Fibroblast of skin of left biceps (primary cell): ENCODE data around the gene GAA.
"Not testable (repeated sequence)": the region's sequence is repeated elsewhere in the genome, so short reads cannot be mapped to it uniquely, and the experiment has no call there.

Source experiments
- DNase-seq, 2 experiments: peaks; one replicate each; pipeline ENCODE4 v3.0.0-alpha.2; 2013; ENCODE audit warnings: low read depth in 2 of 2

Gene GAA

GRCh38 chr17:80145076-80146075, 44.0 kb downstream of the GAA start:
- no peak for DNase-seq

GRCh38 chr17:80146121-80147034, 45.0 kb downstream of the GAA start:
- DNase-seq = no peak

- DNase-seq = peak; percentile 96 to 97
These were observed 45.8 kb downstream of the GAA start, which contains the start of gene EIF4A3 for GRCh38 chr17:80147035-80147822. Gene EIF4A3, minus strand, starts transcription at chr17:80147128. Its CDS starts 167 bp downstream, at chr17:80146961.

- DNase-seq = peak in 1 of 2 experiments; percentile 25
These were observed 50.0 kb downstream of the GAA start for GRCh38 chr17:80151333-80151732.

GRCh38 chr17:80152081-80152702, 50.8 kb downstream of the GAA start:
- no peak for DNase-seq

- no peak for DNase-seq
These were observed 51.6 kb downstream of the GAA start for GRCh38 chr17:80153004-80153403.

GRCh38 chr17:80154166-80154565, 52.8 kb downstream of the GAA start:
- DNase-seq = no peak

GRCh38 chr17:80155600-80155999, 54.2 kb downstream of the GAA start:
- not testable (repeated sequence) for DNase-seq

GRCh38 chr17:80158846-80159245, 57.5 kb downstream of the GAA start:
- no peak for DNase-seq

GRCh38 chr17:80160536-80160935, 59.2 kb downstream of the GAA start:
- DNase-seq = no peak

GRCh38 chr17:80163336-80163735, 62.0 kb downstream of the GAA start:
- no peak for DNase-seq

- DNase-seq = no peak
These were observed 62.8 kb downstream of the GAA start for GRCh38 chr17:80164185-80164584.

GRCh38 chr17:80166446-80166845, 65.1 kb downstream of the GAA start:
- DNase-seq = no peak

GRCh38 chr17:80168371-80168770, 67.0 kb downstream of the GAA start:
- no peak for DNase-seq

GRCh38 chr17:80169107-80169506, 67.7 kb downstream of the GAA start:
- no peak for DNase-seq
